Fibroblast of lung (primary cell): ENCODE data around the gene KCNJ6.

ENCODE experiments used
- CTCF ChIP-seq, 2 donors: IDR thresholded peaks in 1 of 2; conservative IDR thresholded peaks in 1 of 2; 1 replicate in 1 of 2; 2 replicates in 1 of 2; pipeline ENCODE4 v1.5.1; 2011 to 2012; ENCODE audit warnings: low read length in 2 of 2, control low read depth in 1 of 2, inconsistent platforms in 1 of 2, low read depth in 1 of 2, mild to moderate bottlenecking in 1 of 2
- EZH2 ChIP-seq: IDR thresholded peaks from 2 replicates; pipeline ENCODE4 v1.5.1; 2012; ENCODE audit warnings: low read length, control low read depth, mild to moderate bottlenecking; ENCODE audit errors: missing control alignments

DNA sequence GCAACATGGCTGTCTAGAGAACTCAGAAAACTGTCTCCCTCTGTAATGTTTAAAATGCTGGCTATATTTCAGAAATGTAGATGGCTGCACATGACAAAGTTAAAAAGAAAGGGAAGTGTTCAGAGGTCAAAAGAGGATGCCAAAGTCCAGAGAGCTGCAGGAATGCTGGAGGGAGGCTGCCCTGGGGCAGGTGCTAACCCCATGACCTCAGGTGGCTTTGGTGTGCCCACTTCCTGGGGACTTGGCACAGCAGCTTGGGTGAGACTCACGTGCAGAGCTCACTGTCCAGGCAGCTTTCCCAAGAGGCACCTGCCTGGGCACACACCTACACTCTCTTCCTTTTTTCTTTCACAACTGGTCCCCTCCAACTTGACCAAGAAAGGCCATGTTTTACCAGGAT, 256.4 kb downstream of the KCNJ6 start:
- TF ChIP-seq EZH2 (no peak), CTCF (conservative IDR thresholded peaks at IDR 0.05 in 1 of 2, IDR thresholded peaks at IDR 0.05 in 1 of 2; ENCODE audit: low read depth in 1 of 2, low read length in 2 of 2) (no peak)
